HCT116 (cell line): ENCODE data around the gene CHST10.

Experiments
- CTCF ChIP-seq, 3 experiments: fragments of 200-600 bp in 1 of 3; sonication (generic) in 1 of 3; IDR thresholded peaks in 2 of 3; conservative IDR thresholded peaks in 1 of 3; 2 replicates each; pipeline ENCODE4 v1.5.1; 2012 to 2017; ENCODE audit warnings: low read depth in 2 of 3, low read length in 2 of 3, antibody characterized with exemption in 1 of 3, borderline replicate concordance in 1 of 3, control low read depth in 1 of 3, mild to moderate bottlenecking in 1 of 3, mixed read lengths in 1 of 3, mixed run types in 1 of 3, moderate library complexity in 1 of 3; ENCODE audit not compliant: insufficient read depth in 1 of 3
- EZH2 ChIP-seq: fragments of 200-600 bp; sonication (generic); IDR thresholded peaks from 2 replicates; pipeline ENCODE4 v1.6.1; 2017; ENCODE audit warnings: antibody characterized with exemption, mixed run types
- EZH2phosphoT487 ChIP-seq: fragments of 200-600 bp; IDR thresholded peaks from 2 replicates; pipeline ENCODE4 v1.6.1; 2018; ENCODE audit warnings: antibody characterized with exemption, borderline replicate concordance
- MAX ChIP-seq: IDR thresholded peaks from 2 replicates; pipeline ENCODE4 v1.6.1; 2012
- POLR2A ChIP-seq: IDR thresholded peaks from 2 replicates; pipeline ENCODE4 v1.7.0; 2011; ENCODE audit warnings: borderline replicate concordance; ENCODE audit not compliant: insufficient read depth, insufficient read length; ENCODE audit errors: extremely low read depth
- POLR2AphosphoS5 ChIP-seq: IDR thresholded peaks from 2 replicates; pipeline ENCODE4 v1.6.1; 2011; ENCODE audit warnings: mild to moderate bottlenecking, low read depth, low read length, moderate library complexity
- SRF ChIP-seq: IDR thresholded peaks from 2 replicates; pipeline ENCODE4 v1.6.1; 2012; ENCODE audit warnings: low read depth
- ZNF274 ChIP-seq: fragments of 200-500 bp; sonication (Bioruptor generic); IDR thresholded peaks from 2 replicates; pipeline ENCODE4 v1.6.1; 2014; ENCODE audit warnings: mild to moderate bottlenecking, low read depth, low read length, inconsistent platforms

DNA sequence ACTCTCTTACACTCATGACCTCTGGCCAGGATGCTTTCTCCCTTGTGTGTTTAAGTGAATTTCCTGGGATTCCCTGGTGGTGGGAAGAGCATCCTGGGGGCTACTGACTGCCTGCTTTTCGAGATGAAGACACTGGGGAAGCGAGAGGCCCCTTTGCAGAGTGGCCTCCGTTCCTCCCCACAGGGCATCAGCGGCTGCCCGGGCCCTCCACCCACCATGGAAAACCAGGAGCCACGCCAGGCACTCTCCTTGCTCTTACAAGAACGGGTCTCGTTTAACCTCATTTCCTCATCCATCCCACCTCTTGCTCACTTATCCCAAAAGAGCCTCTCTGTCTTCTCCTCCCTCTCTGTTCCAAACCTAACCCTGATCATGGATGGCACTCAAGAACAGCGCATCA is 17.8 kb downstream of the CHST10 start:
- no peak for TF ChIP-seq CTCF (IDR thresholded peaks at IDR 0.05 in 2 of 3, conservative IDR thresholded peaks at IDR 0.05 in 1 of 3; ENCODE audit: borderline replicate concordance in 1 of 3, insufficient read depth in 1 of 3, low read depth in 2 of 3, low read length in 2 of 3)
- TF ChIP-seq SRF: no peak
- TF ChIP-seq EZH2phosphoT487: no peak
- TF ChIP-seq POLR2AphosphoS5: no peak
- no peak for TF ChIP-seq EZH2
- TF ChIP-seq MAX: no peak
- TF ChIP-seq ZNF274: no peak
- TF ChIP-seq POLR2A: no peak
